ENCODE data around the gene ZFP91. TPM values are rescaled to one million over a fixed set of nuclear protein-coding genes. Genes with fewer than 3 reads are reported as not detected.
"Not testable (repeated sequence)": the region's sequence is repeated elsewhere in the genome, so short reads cannot be mapped to it uniquely, and the experiment has no call there.

ZFP91 gene
- total RNA-seq, 1 donor from 2014 or later, result 52.9 TPM

DNA sequence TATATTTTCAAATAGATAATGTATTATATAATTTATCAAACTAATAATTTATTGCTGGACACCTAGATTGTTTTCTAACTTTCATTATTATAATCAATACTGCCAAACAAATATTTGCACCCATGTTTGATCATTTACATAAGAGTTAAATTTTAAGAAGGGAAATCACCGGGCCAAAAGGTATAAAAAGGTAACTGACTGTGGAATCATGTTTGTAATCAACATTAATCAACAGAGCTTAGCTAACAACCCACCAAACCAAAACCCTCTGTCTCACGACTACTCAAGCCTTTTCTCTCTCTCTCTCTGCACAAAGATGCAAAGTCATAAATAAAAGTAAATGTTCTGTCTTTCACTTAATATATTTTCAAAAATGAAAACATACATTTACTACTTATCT, 18.0 kb upstream of the ZFP91 start:
- Mint-ChIP-seq H3K27ac (no peak overlapping the region), H3K4me1 (peaks cover 44% of the 10 kb centered on the region)

DNA sequence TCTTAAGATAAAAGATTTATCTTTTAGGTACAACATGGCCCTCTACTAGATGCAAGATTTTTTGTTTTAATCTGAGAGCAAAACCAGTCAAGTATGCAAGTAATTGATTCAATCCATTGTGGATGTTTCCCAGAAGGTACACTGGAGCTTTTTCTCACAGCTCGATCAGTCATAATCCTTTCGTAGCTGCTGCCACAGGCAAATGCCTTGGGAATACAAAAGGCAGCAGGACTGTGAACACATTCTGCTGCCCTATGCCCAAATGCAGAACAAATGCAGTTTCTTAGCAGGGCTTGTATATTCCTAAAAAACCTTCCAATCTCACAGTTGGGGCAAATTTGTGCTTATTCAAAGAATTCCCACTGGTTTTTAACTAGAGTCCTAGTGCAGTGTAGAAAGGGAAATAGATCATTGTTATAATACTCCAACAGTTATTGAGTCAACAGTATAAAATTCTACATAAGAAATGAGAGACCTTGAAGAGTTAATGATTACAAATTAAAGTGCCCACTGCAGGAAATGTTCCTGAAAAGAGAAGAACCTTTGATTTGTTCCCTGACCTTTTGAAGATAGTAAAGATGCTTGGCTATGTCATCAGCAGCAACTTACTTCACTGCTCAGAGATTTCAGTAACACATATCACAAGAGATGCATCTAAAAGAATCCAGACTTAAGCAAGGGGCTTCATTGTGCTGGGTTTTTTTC, 17.3 kb upstream of the ZFP91 start:
- peaks cover 65% of the 10 kb centered on the region for H3K36me3 Mint-ChIP-seq (ENCODE audit: low read depth)
- H3K27ac Mint-ChIP-seq, result no peak overlapping the region
- H3K4me1 Mint-ChIP-seq, result peaks cover 42% of the 10 kb centered on the region
- ATAC-seq (ENCODE audit: low read depth) (no peak), DNase-seq (no peak)
- intact Hi-C loops (cut with micrococcal nuclease), result no loop called here
- no peak for TF ChIP-seq CTCF (IDR thresholded peaks at IDR 0.05)
- POLR2A ChIA-PET, result no interaction called here
- H3K4me3 Mint-ChIP-seq, result no peak overlapping the region
- CTCF ChIA-PET, result interaction anchor here (1.5 kb wide), 1 partner anchor 597 kb away, joined by 4 read pairs; no protein-coding TSS in a partner anchor
- H3K27me3 Mint-ChIP-seq, result no peaks in the 10 kb centered on the region
- no peaks in the 10 kb centered on the region for H3K9me3 Mint-ChIP-seq

More for the DNA sequence above, 18.0 kb upstream of the ZFP91 start:
- H3K27me3 Mint-ChIP-seq, result no peaks in the 10 kb centered on the region
- CTCF ChIA-PET, result interaction anchor here (1.5 kb wide), 1 partner anchor 598 kb away, joined by 4 read pairs; no protein-coding TSS in a partner anchor
- intact Hi-C loops (cut with micrococcal nuclease), result no loop called here
- DNase-seq (no peak), ATAC-seq (ENCODE audit: low read depth) (no peak)
- H3K36me3 Mint-ChIP-seq (ENCODE audit: low read depth), result peaks cover 64% of the 10 kb centered on the region
- POLR2A ChIA-PET, result interaction anchor here (1.6 kb wide), 1 partner anchor 13 kb away, joined by 4 read pairs; no protein-coding TSS in a partner anchor
- no peaks in the 10 kb centered on the region for H3K9me3 Mint-ChIP-seq
- no peak overlapping the region for H3K4me3 Mint-ChIP-seq
- no peak for TF ChIP-seq CTCF (IDR thresholded peaks at IDR 0.05)

GRCh38 chr11:58562375-58562800, 16.5 kb upstream of the ZFP91 start:
- peaks cover 63% of the 10 kb centered on the region for H3K36me3 Mint-ChIP-seq (ENCODE audit: low read depth)
- ChIA-PET CTCF (no interaction called here), POLR2A (interaction anchor here (0.8 kb wide), 1 partner anchor 16 kb away, joined by 3 read pairs; no protein-coding TSS in a partner anchor)
- H3K9me3 Mint-ChIP-seq, result no peaks in the 10 kb centered on the region
- H3K4me1 Mint-ChIP-seq, result peaks cover 38% of the 10 kb centered on the region
- ATAC-seq (ENCODE audit: low read depth) (no peak), DNase-seq (no peak)
- intact Hi-C loops (cut with micrococcal nuclease), result no loop called here
- H3K27ac Mint-ChIP-seq, result peak overlapping the region; percentile 24
- no peaks in the 10 kb centered on the region for H3K27me3 Mint-ChIP-seq
- TF ChIP-seq CTCF (IDR thresholded peaks at IDR 0.05), result no peak
- H3K4me3 Mint-ChIP-seq, result no peak overlapping the region

- ChIA-PET CTCF (interaction anchor here (0.7 kb wide), 1 partner anchor 30 kb away, joined by 3 read pairs; no protein-coding TSS in a partner anchor), POLR2A (interaction anchor here (1.3 to 2.0 kb wide), 2 partner anchors 10 to 13 kb away, joined by 4 to 5 read pairs; no protein-coding TSS in a partner anchor)
- TF ChIP-seq CTCF (IDR thresholded peaks at IDR 0.05), result no peak
- H3K9me3 Mint-ChIP-seq, result no peaks in the 10 kb centered on the region
- no peak overlapping the region for H3K27ac Mint-ChIP-seq
- no peak overlapping the region for H3K4me3 Mint-ChIP-seq
- H3K36me3 Mint-ChIP-seq (ENCODE audit: low read depth), result peaks cover 72% of the 10 kb centered on the region
- H3K27me3 Mint-ChIP-seq, result no peaks in the 10 kb centered on the region
- intact Hi-C loops (cut with micrococcal nuclease), result no loop called here
- ATAC-seq (ENCODE audit: low read depth) (no peak), DNase-seq (no peak)
- peaks cover 49% of the 10 kb centered on the region for H3K4me1 Mint-ChIP-seq
These were observed 14.6 kb upstream of the ZFP91 start for GRCh38 chr11:58564231-58564630.

DNA sequence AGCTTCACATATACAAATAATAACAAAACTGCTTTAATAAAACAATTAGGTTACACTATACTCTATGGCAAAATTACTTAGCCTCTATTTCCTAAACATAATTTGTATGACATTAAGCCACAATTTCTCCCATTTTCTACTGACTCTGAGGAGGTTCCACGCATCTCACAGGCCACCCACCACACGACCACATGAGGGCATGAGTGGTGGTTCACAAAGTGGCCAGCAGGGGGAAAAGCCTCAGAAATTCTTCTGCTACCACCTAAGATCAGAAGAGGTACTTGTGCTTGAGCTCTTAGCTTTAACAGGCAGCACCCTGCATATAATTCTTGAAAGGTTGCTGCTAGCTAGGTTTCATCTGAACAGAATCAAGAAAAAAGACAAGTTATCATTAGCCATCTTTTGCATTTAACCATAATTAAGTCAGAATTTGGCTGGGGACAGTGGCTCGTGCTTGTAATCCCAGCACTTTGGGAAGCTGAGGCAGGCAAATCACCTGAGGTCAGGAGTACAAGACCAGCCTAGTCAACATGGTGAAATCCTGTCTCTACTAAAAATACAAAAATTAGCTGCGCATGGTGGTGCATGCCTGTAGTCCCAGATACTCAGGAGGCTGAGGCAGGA, 10.9 kb upstream of the ZFP91 start:
- Mint-ChIP-seq H3K9me3 (no peaks in the 10 kb centered on the region), H3K27me3 (no peaks in the 10 kb centered on the region), H3K4me1 (peaks cover 40% of the 10 kb centered on the region), H3K36me3 (ENCODE audit: low read depth) (peaks cover 66% of the 10 kb centered on the region), H3K4me3 (no peak overlapping the region), H3K27ac (peak overlapping the region; percentile 36)
- TF ChIP-seq CTCF (IDR thresholded peaks at IDR 0.05), result peak; percentile 53
- intact Hi-C loops (cut with micrococcal nuclease), result loop anchor here (1.0 to 2.0 kb wide), 7 partner anchors 11 to 568 kb away; partner anchors contain the start of gene ZFP91
- CTCF ChIA-PET, result interaction anchor here (0.6 to 4.1 kb wide), 35 partner anchors 9 to 999 kb away, joined by 3 to 63 read pairs (median 5); partner anchors contain the start of genes CNTF, LPXN and ZFP91
- peak; percentile 99 for ATAC-seq (ENCODE audit: low read depth)
- POLR2A ChIA-PET, result interaction anchor here (0.6 to 3.7 kb wide), 10 partner anchors 8 to 1110 kb away, joined by 3 to 63 read pairs (median 4); partner anchors contain the start of genes LPXN and ZFP91
- peak; percentile 54 for DNase-seq

DNA sequence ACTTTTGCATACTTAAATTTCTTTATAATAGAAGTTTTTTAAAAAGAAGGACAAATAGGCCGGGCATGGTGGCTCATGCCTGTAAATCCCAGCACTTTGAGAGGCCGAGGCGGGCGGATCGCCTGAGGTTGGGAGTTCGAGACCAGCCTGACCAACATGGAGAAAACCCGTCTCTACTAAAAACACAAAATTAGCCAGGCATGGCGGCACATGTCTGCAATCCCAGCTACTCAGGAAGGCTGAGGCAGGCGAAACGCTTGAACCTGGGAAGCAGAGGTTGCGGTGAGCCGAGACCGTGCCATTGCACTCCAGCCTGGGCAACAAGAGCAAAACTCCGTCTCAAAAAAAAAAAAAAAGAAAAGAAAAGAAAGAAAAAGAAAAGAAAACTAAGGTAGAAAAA, 6.0 kb upstream of the ZFP91 start:
- intact Hi-C loops (cut with micrococcal nuclease); DNase-seq; H3K27me3 Mint-ChIP-seq; ATAC-seq (ENCODE audit: low read depth); H3K9me3 Mint-ChIP-seq: not testable (repeated sequence)
- Mint-ChIP-seq H3K4me1 (peaks cover 71% of the 10 kb centered on the region), H3K27ac (peak overlapping the region; percentile 100), H3K36me3 (ENCODE audit: low read depth) (peaks cover 62% of the 10 kb centered on the region), H3K4me3 (peak overlapping the region; percentile 96)
- ChIA-PET POLR2A (interaction anchor here (0.6 to 6.2 kb wide), 20 partner anchors 9 to 1060 kb away, joined by 3 to 35 read pairs (median 4); no protein-coding TSS in a partner anchor), CTCF (interaction anchor here (1.0 to 1.1 kb wide), 2 partner anchors 57 to 585 kb away, joined by 4 to 5 read pairs; no protein-coding TSS in a partner anchor)
